Stimulated activated CD8-positive, alpha-beta memory T cell treated with anti-CD3 and anti-CD28 coated beads, Interleukin-12 subunit alpha, Interleukin-12 subunit beta, amount 100 ng/mL, for 24 hours (primary cell): ENCODE measurements around the gene PSD2.
"Not testable (repeated sequence)": the region's sequence is repeated elsewhere in the genome, so short reads cannot be mapped to it uniquely, and the experiment has no call there.

Experiments
- DNase-seq: peaks from one replicate; pipeline ENCODE4 v3.0.0-alpha.2; 2020; ENCODE audit errors: extremely low read depth

Gene PSD2

GRCh38 chr5:139789116-139789844 is 6.3 kb upstream of the PSD2 start:
- DNase-seq = no peak

- DNase-seq = no peak
These were observed 5.8 kb upstream of the PSD2 start for GRCh38 chr5:139789845-139790189.

GRCh38 chr5:139792218-139792617 is 3.4 kb upstream of the PSD2 start:
- DNase-seq = no peak

- not testable (repeated sequence) for DNase-seq
These were observed 3.0 kb upstream of the PSD2 start for GRCh38 chr5:139792655-139793054.

- DNase-seq = no peak
These were observed 1.4 kb upstream of the PSD2 start for GRCh38 chr5:139794067-139794846.

- no peak for DNase-seq
These were observed 626 bp downstream of the PSD2 start for GRCh38 chr5:139796061-139796806.

GRCh38 chr5:139797335-139797734 is 1.7 kb downstream of the PSD2 start:
- no peak for DNase-seq

GRCh38 chr5:139797856-139798510 is 2.4 kb downstream of the PSD2 start:
- DNase-seq = no peak

GRCh38 chr5:139798883-139799282 is 3.3 kb downstream of the PSD2 start:
- DNase-seq = no peak

GRCh38 chr5:139799359-139799758 is 3.8 kb downstream of the PSD2 start:
- DNase-seq = no peak

GRCh38 chr5:139803978-139804377 is 8.4 kb downstream of the PSD2 start:
- DNase-seq = no peak

- DNase-seq = no peak
These were observed 9.3 kb downstream of the PSD2 start for GRCh38 chr5:139804800-139805397.

GRCh38 chr5:139805545-139805944 is 9.9 kb downstream of the PSD2 start:
- no peak for DNase-seq

- DNase-seq = no peak
These were observed 10.5 kb downstream of the PSD2 start for GRCh38 chr5:139806111-139806510.

- no peak for DNase-seq
These were observed 11.4 kb downstream of the PSD2 start for GRCh38 chr5:139806726-139807646.

- DNase-seq = no peak
These were observed 12.0 kb downstream of the PSD2 start for GRCh38 chr5:139807647-139808030.

GRCh38 chr5:139808481-139809330 is 13.1 kb downstream of the PSD2 start:
- no peak for DNase-seq

- no peak for DNase-seq
These were observed 13.8 kb downstream of the PSD2 start for GRCh38 chr5:139809331-139809810.
